Cardiac fibroblast (primary cell): ENCODE results near the gene CERK.
"Not testable (repeated sequence)": the region's sequence is repeated elsewhere in the genome, so short reads cannot be mapped to it uniquely, and the experiment has no call there.

Experiments
- DNase-seq, 2 donors: peaks; one replicate each; pipeline versions ENCODE4 v3.0.0 to v3.0.0-alpha.2; 2010; ENCODE audit warnings: low read depth in 2 of 2
- H3K4me3 ChIP-seq, 2 donors: replicated peaks in 1 of 2; 1 replicate in 1 of 2; 2 replicates in 1 of 2; pipeline ENCODE4 v1.5.1; 2011; ENCODE audit warnings: low read depth in 2 of 2, low read length in 2 of 2, mild to moderate bottlenecking in 2 of 2, moderate library complexity in 1 of 2
- CTCF ChIP-seq: IDR thresholded peaks from one replicate; pipeline ENCODE4 v1.5.1; 2011; ENCODE audit warnings: low read depth, mild to moderate bottlenecking, low read length, inconsistent platforms

The CERK gene

GRCh38 chr22:46737976-46738646 is at the start of gene CERK:
Gene CERK, minus strand, starts transcription at chr22:46738252. Its CDS starts 104 bp downstream, at chr22:46738148.
- TF ChIP-seq CTCF = no peak
- DNase-seq = peak; percentile 64 to 81
- H3K4me3 ChIP-seq = peak within 1 kb of the TSS; percentile 69 to 72

- DNase-seq = no peak
- H3K4me3 ChIP-seq = no peak overlapping the region
- TF ChIP-seq CTCF = no peak
These were observed 45.7 kb upstream of the CERK start for GRCh38 chr22:46783721-46784120.

GRCh38 chr22:46782200-46782599 is 44.1 kb upstream of the CERK start:
- not testable (repeated sequence) for H3K4me3 ChIP-seq, DNase-seq

GRCh38 chr22:46781291-46781690 is 43.2 kb upstream of the CERK start:
- DNase-seq = no peak
- TF ChIP-seq CTCF = no peak
- H3K4me3 ChIP-seq = no peak overlapping the region

- no peak for TF ChIP-seq CTCF
- no peak for DNase-seq
These were observed 42.4 kb upstream of the CERK start for GRCh38 chr22:46780453-46780852.

GRCh38 chr22:46779651-46780050 is 41.6 kb upstream of the CERK start:
- TF ChIP-seq CTCF = no peak
- no peak for DNase-seq
- H3K4me3 ChIP-seq = no peak overlapping the region

More at GRCh38 chr22:46780453-46780852, 42.4 kb upstream of the CERK start:
- no peak overlapping the region for H3K4me3 ChIP-seq

GRCh38 chr22:46779023-46779422 is 41.0 kb upstream of the CERK start:
- no peak for DNase-seq
- no peak for TF ChIP-seq CTCF
- H3K4me3 ChIP-seq = no peak overlapping the region
